ENCODE data around the gene FAXC.

The FAXC gene

GRCh38 chr6:99359800-99360199 is 10.3 kb upstream of the FAXC start:
- ChIA-PET CTCF (interaction anchor here (1.5 kb wide), 1 partner anchor 9 kb away, joined by 4 read pairs; no protein-coding TSS in a partner anchor), POLR2A (no interaction called here)
- no peak for DNase-seq (ENCODE audit: low read depth, low spot score)
- no peak for TF ChIP-seq CTCF (IDR thresholded peaks at IDR 0.05; ENCODE audit: insufficient read depth, low read length, missing control alignments)
- H3K4me3 ChIP-seq (ENCODE audit: low read depth, low read length) = no peak overlapping the region

- POLR2A ChIA-PET = no interaction called here
- no peak for TF ChIP-seq CTCF (IDR thresholded peaks at IDR 0.05; ENCODE audit: insufficient read depth, low read length, missing control alignments)
- H3K4me3 ChIP-seq (ENCODE audit: low read depth, low read length) = no peak overlapping the region
- DNase-seq (ENCODE audit: low read depth, low spot score) = no peak
- CTCF ChIA-PET = no interaction called here
These were observed 7.2 kb upstream of the FAXC start for GRCh38 chr6:99356641-99357040.

- POLR2A ChIA-PET = no interaction called here
- DNase-seq (ENCODE audit: low read depth, low spot score) = no peak
- CTCF ChIA-PET = no interaction called here
- no peak overlapping the region for H3K4me3 ChIP-seq (ENCODE audit: low read depth, low read length)
- TF ChIP-seq CTCF (IDR thresholded peaks at IDR 0.05; ENCODE audit: insufficient read depth, low read length, missing control alignments) = no peak
These were observed 5.5 kb upstream of the FAXC start for GRCh38 chr6:99354983-99355382.

- CTCF ChIA-PET = interaction anchor here (1.0 to 1.3 kb wide), 3 partner anchors 23 to 73 kb away, joined by 3 to 6 read pairs (median 3); no protein-coding TSS in a partner anchor
- DNase-seq (ENCODE audit: low read depth, low spot score) = no peak
- POLR2A ChIA-PET = no interaction called here
- no peak overlapping the region for H3K4me3 ChIP-seq (ENCODE audit: low read depth, low read length)
- TF ChIP-seq CTCF (IDR thresholded peaks at IDR 0.05; ENCODE audit: insufficient read depth, low read length, missing control alignments) = no peak
These were observed 3.7 kb upstream of the FAXC start for GRCh38 chr6:99353126-99353525.

GRCh38 chr6:99350573-99350972 is 1.1 kb upstream of the FAXC start:
- TF ChIP-seq CTCF (IDR thresholded peaks at IDR 0.05; ENCODE audit: insufficient read depth, low read length, missing control alignments) = no peak
- DNase-seq (ENCODE audit: low read depth, low spot score) = no peak
- ChIA-PET CTCF (interaction anchor here (1.0 to 9.7 kb wide), 3 partner anchors 10 to 21 kb away, joined by 3 to 109 read pairs (median 4); no protein-coding TSS in a partner anchor), POLR2A (no interaction called here)
- no peak overlapping the region for H3K4me3 ChIP-seq (ENCODE audit: low read depth, low read length)

GRCh38 chr6:99348288-99349170 is 945 bp downstream of the FAXC start:
- TF ChIP-seq CTCF (IDR thresholded peaks at IDR 0.05; ENCODE audit: insufficient read depth, low read length, missing control alignments) = no peak
- CTCF ChIA-PET = interaction anchor here (1.0 to 9.7 kb wide), 3 partner anchors 11 to 19 kb away, joined by 3 to 109 read pairs (median 15); no protein-coding TSS in a partner anchor
- POLR2A ChIA-PET = no interaction called here
- no peak for DNase-seq (ENCODE audit: low read depth, low spot score)
- peak overlapping the region; percentile 63 for H3K4me3 ChIP-seq (ENCODE audit: low read depth, low read length)

Measured in AG04449 (cell line).